GM12878 (cell line): Measurements from ENCODE around the gene PCLO. TPM values are rescaled to one million over a fixed set of nuclear protein-coding genes. Genes with fewer than 3 reads are reported as not detected.

ENCODE experiments used
- ATAC-seq: fragments of 200-7000 bp; cut with Tn5 transposase; 3 replicates; pipeline ENCODE4 v1.9.1; 2020; ENCODE audit warnings: mild to moderate bottlenecking, moderate library complexity
- BruUV-seq: library from RNA; stranded (reverse); fragments of 400-500 nt; replicated peaks from 2 replicates; lab custom pipeline; 2021; lab: Mats Ljungman, UMichigan
- CTCF ChIA-PET: fragments of 300-600 bp; sonication (Branson Sonifier 250); formaldehyde crosslinking; extraction: SDS; loops from one replicate; lab custom pipeline; 2021; ENCODE audit warnings: inconsistent platforms; lab: Yijun Ruan, JAX
- POLR2A ChIA-PET: fragments of 350-600 bp; formaldehyde crosslinking; extraction: SDS; loops from one replicate; lab custom pipeline; 2021; ENCODE audit warnings: inconsistent platforms; lab: Charles Lee
- RAD21 ChIA-PET: fragments of 300-600 bp; sonication (Branson Sonifier 250); formaldehyde crosslinking; loops from one replicate; lab custom pipeline; 2023; ENCODE audit warnings: antibody characterized with exemption; ENCODE audit not compliant: unreplicated experiment; lab: Charles Lee
- SMC1A ChIA-PET: fragments of 300-600 bp; sonication (Branson Sonifier 250); formaldehyde crosslinking; loops from one replicate; lab custom pipeline; 2023; ENCODE audit not compliant: unreplicated experiment, uncharacterized antibody; lab: Charles Lee
- DNase-seq: peaks from one replicate; pipeline ENCODE4 v3.0.0-alpha.2; 2011; ENCODE audit warnings: low read depth, low spot score
- FAIRE-seq: peaks from 3 replicates; lab custom pipeline; 2011; peaks lifted over from hg19 to GRCh38; lab: Jason Lieb, UNC
- H2AFZ ChIP-seq: 2 replicates; pipeline ENCODE4 v1.6.0; 2011; ENCODE audit warnings: low read depth, low read length, control low read depth; ENCODE audit not compliant: control insufficient read depth
- H3K27ac ChIP-seq: 2 replicates; pipeline ENCODE4 v1.5.1; 2011; ENCODE audit warnings: control low read depth; ENCODE audit not compliant: control insufficient read depth, insufficient read depth
- H3K27me3 ChIP-seq, 2 experiments: replicated peaks in 1 of 2; 2 replicates each; pipeline versions ENCODE4 v1.6.0 to v1.6.1; 2011; ENCODE audit warnings: low read length in 1 of 2; ENCODE audit not compliant: control insufficient read depth in 2 of 2, insufficient read depth in 2 of 2
- H3K36me3 ChIP-seq, 2 experiments: 2 replicates each; pipeline ENCODE4 v1.5.1; 2011; ENCODE audit warnings: low read length in 1 of 2; ENCODE audit not compliant: control insufficient read depth in 2 of 2, insufficient read depth in 2 of 2
- H3K4me1 ChIP-seq: 2 replicates; pipeline ENCODE4 v1.6.1; 2011; ENCODE audit warnings: mild to moderate bottlenecking, low read length, moderate library complexity, mixed read lengths; ENCODE audit not compliant: control insufficient read depth, insufficient read depth
- H3K4me2 ChIP-seq: 2 replicates; pipeline ENCODE4 v1.6.0; 2011; ENCODE audit warnings: control low read depth; ENCODE audit not compliant: control insufficient read depth, insufficient read depth
- H3K4me3 ChIP-seq: fragments of 200-600 bp; sonication (generic); 2 replicates; pipeline ENCODE4 v1.5.1; 2016
- H3K79me2 ChIP-seq: 2 replicates; pipeline ENCODE4 v1.6.0; 2011; ENCODE audit warnings: low read length; ENCODE audit not compliant: control insufficient read depth, insufficient read depth
- H3K9ac ChIP-seq: 2 replicates; pipeline ENCODE4 v1.8.0; 2011; ENCODE audit warnings: low read length, control low read depth, mixed read lengths; ENCODE audit not compliant: control insufficient read depth, insufficient read depth
- H3K9me3 ChIP-seq: replicated peaks from 3 replicates; pipeline ENCODE4 v1.5.1; 2011; ENCODE audit warnings: mild to moderate bottlenecking, low read length; ENCODE audit not compliant: control insufficient read depth, insufficient read depth
- H4K20me1 ChIP-seq: 2 replicates; pipeline ENCODE4 v1.6.0; 2011; ENCODE audit not compliant: control insufficient read depth, insufficient read depth
- CHD1 ChIP-seq: IDR thresholded peaks from 2 replicates; pipeline ENCODE4 v1.6.1; 2012; ENCODE audit warnings: low read depth, low read length, improper control_type of control experiment
- CREB1 ChIP-seq: IDR thresholded peaks from 2 replicates; pipeline ENCODE4 v1.6.1; 2012; ENCODE audit warnings: low read depth, mild to moderate bottlenecking, inconsistent platforms
- HDAC2 ChIP-seq: fragments of 200-600 bp; sonication (generic); IDR thresholded peaks from 2 replicates; pipeline ENCODE4 v1.6.1; 2017
- JUNB ChIP-seq: IDR thresholded peaks from 2 replicates; pipeline ENCODE4 v1.6.1; 2016; ENCODE audit warnings: antibody characterized with exemption, mild to moderate bottlenecking
- KDM1A ChIP-seq: fragments of 200-600 bp; sonication (generic); IDR thresholded peaks from 2 replicates; pipeline ENCODE4 v1.6.1; 2016; ENCODE audit warnings: borderline replicate concordance
- MTA3 ChIP-seq: IDR thresholded peaks from 2 replicates; pipeline ENCODE4 v1.6.1; 2012; ENCODE audit warnings: low read length, inconsistent platforms, borderline replicate concordance
- NFXL1 ChIP-seq: fragments of 450-650 bp; IDR thresholded peaks from 2 replicates; pipeline ENCODE4 v1.6.1; 2017; ENCODE audit warnings: antibody characterized with exemption, mild to moderate bottlenecking, borderline replicate concordance
- POLR2AphosphoS2 ChIP-seq: IDR thresholded peaks from 2 replicates; pipeline ENCODE4 v1.6.1; 2011; ENCODE audit warnings: low read depth, mild to moderate bottlenecking, low read length, improper control_type of control experiment, moderate library complexity
- POLR2AphosphoS5 ChIP-seq: IDR thresholded peaks from 2 replicates; pipeline ENCODE4 v1.6.1; 2011; ENCODE audit warnings: mild to moderate bottlenecking, low read length, inconsistent platforms
- RCOR1 ChIP-seq: conservative IDR thresholded peaks from 2 replicates; pipeline ENCODE4 v1.6.1; 2012; ENCODE audit warnings: low read depth, low read length, improper control_type of control experiment
- TBL1XR1 ChIP-seq: IDR thresholded peaks from 2 replicates; pipeline ENCODE4 v1.6.1; 2012; ENCODE audit warnings: low read depth, low read length, improper control_type of control experiment
- WRNIP1 ChIP-seq: IDR thresholded peaks from 2 replicates; pipeline ENCODE4 v1.6.1; 2011; ENCODE audit warnings: low read depth, low read length, improper control_type of control experiment, borderline replicate concordance
- ZBTB4 ChIP-seq: fragments of 450-650 bp; formaldehyde crosslinking; IDR thresholded peaks from 2 replicates; pipeline ENCODE4 v1.4.0; 2022; ENCODE audit warnings: mild to moderate bottlenecking, moderate library complexity
- in situ Hi-C: fragments of 300-500 bp; cut with MboI; formaldehyde crosslinking; loops from 9 replicates; pipeline ENCODE4 v1.14.3; 2018; ENCODE audit warnings: mixed read lengths
- intact Hi-C: fragments of 100-400 bp; cut with micrococcal nuclease; formaldehyde crosslinking; loops from one replicate; pipeline ENCODE4 v1.14.2; 2022; ENCODE audit not compliant: unreplicated experiment
- polyA plus RNA-seq, 11 experiments: library from polyadenylated mRNA; depleted of rRNA in 4 of 11; unstranded in 6 of 11; stranded (reverse) in 5 of 11; fragments of >200 nt; fragmentation: Nextera tagmentation in 4 of 11; fragmentation: Illumina TruSeq in 1 of 11; extraction: Ambion mirVana in 4 of 11; extraction: Trizol in 1 of 11; gene quantifications; 1 replicate in 1 of 11; 2 replicates in 10 of 11; pipeline versions ENCODE4 v1.2.1 to v1.2.3, GENCODE V29; 2011 to 2016; ENCODE audit warnings: inconsistent platforms in 2 of 11, missing spikeins in 2 of 11, low read depth in 1 of 11
- total RNA-seq, 4 experiments: library from RNA; depleted of rRNA in 3 of 4; stranded (reverse); fragments of >200 nt in 3 of 4; fragmentation: Illumina TruSeq in 1 of 4; extraction: Trizol in 1 of 4; gene quantifications; 2 replicates each; pipeline versions ENCODE4 v1.2.1 to v1.2.3, GENCODE V29; 2013 to 2021
- TF ChIP-seq, protein P1 (sequence below): fragments of 150-350 bp; IDR thresholded peaks from 2 replicates; pipeline ENCODE4 v1.6.1; 2014; ENCODE audit warnings: mild to moderate bottlenecking, low read depth, low read length

PCLO gene
- total and polyA plus RNA-seq, 10 of the 15 experiments (the other 5 are each of a cell fraction or from before 2014, with no cell fraction given): 0.01 to 0.08 (median 0.03) TPM; not detected in 6

GRCh38 chr7:82741493-82741892 lies 421.2 kb downstream of the PCLO start:
- Histone ChIP-seq H3K9ac (no peak overlapping the region), H4K20me1 (no peaks in the 10 kb centered on the region), H3K27ac (no peak overlapping the region), H2AFZ (no peak overlapping the region), H3K36me3 (no peaks in the 10 kb centered on the region), H3K4me1 (no peaks in the 10 kb centered on the region), H3K9me3 (no peaks in the 10 kb centered on the region), H3K4me2 (no peak overlapping the region), H3K27me3 (no peaks in the 10 kb centered on the region; a peak in 1 of 4 replicates), H3K4me3 (no peak overlapping the region), H3K79me2 (no peaks in the 10 kb centered on the region)
- ChIA-PET RAD21 (no interaction called here), POLR2A (no interaction called here), CTCF (interaction anchor here (1.5 to 2.5 kb wide), 2 partner anchors 12 to 70 kb away, joined by 5 to 8 read pairs; no protein-coding TSS in a partner anchor), SMC1A (no interaction called here)
- DNase-seq (no peak), FAIRE-seq (no peak), ATAC-seq (no peak)
- no TSS peak for BruUV-seq
- intact Hi-C loops: no loop called here
- TF ChIP-seq CREB1: no peak
- TF ChIP-seq JUNB: no peak
- no peak for TF ChIP-seq KDM1A
- TF ChIP-seq WRNIP1: no peak
- no peak for TF ChIP-seq TBL1XR1
- TF ChIP-seq POLR2AphosphoS5: no peak
- TF ChIP-seq POLR2AphosphoS2: no peak
- TF ChIP-seq MTA3: no peak
- TF ChIP-seq ZBTB4: no peak
- TF ChIP-seq NFXL1: no peak
- TF ChIP-seq RCOR1: no peak
- TF ChIP-seq, protein P1, sequence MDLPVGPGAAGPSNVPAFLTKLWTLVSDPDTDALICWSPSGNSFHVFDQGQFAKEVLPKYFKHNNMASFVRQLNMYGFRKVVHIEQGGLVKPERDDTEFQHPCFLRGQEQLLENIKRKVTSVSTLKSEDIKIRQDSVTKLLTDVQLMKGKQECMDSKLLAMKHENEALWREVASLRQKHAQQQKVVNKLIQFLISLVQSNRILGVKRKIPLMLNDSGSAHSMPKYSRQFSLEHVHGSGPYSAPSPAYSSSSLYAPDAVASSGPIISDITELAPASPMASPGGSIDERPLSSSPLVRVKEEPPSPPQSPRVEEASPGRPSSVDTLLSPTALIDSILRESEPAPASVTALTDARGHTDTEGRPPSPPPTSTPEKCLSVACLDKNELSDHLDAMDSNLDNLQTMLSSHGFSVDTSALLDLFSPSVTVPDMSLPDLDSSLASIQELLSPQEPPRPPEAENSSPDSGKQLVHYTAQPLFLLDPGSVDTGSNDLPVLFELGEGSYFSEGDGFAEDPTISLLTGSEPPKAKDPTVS: no peak
- TF ChIP-seq CHD1: no peak
- TF ChIP-seq HDAC2: no peak
- in situ Hi-C loops: no loop called here
